GM12875 (cell line): ENCODE results near the gene PPP1R12B.

Experiments
- H3K4me3 ChIP-seq: one replicate; pipeline ENCODE4 v1.5.1; 2011; ENCODE audit warnings: low read depth, low read length, control low read depth
- TF ChIP-seq, protein P1 (sequence below): IDR thresholded peaks from 2 replicates; pipeline ENCODE4 v1.5.1; 2011; ENCODE audit warnings: low read depth, mild to moderate bottlenecking, control low read depth, inconsistent platforms, low read length, moderate library complexity, borderline replicate concordance; ENCODE audit not compliant: insufficient read depth

PPP1R12B gene

GRCh38 chr1:202310746-202311145 is 37.8 kb upstream of the PPP1R12B start:
- TF ChIP-seq, protein P1, sequence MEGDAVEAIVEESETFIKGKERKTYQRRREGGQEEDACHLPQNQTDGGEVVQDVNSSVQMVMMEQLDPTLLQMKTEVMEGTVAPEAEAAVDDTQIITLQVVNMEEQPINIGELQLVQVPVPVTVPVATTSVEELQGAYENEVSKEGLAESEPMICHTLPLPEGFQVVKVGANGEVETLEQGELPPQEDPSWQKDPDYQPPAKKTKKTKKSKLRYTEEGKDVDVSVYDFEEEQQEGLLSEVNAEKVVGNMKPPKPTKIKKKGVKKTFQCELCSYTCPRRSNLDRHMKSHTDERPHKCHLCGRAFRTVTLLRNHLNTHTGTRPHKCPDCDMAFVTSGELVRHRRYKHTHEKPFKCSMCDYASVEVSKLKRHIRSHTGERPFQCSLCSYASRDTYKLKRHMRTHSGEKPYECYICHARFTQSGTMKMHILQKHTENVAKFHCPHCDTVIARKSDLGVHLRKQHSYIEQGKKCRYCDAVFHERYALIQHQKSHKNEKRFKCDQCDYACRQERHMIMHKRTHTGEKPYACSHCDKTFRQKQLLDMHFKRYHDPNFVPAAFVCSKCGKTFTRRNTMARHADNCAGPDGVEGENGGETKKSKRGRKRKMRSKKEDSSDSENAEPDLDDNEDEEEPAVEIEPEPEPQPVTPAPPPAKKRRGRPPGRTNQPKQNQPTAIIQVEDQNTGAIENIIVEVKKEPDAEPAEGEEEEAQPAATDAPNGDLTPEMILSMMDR = no peak
- no peak overlapping the region for H3K4me3 ChIP-seq

- TF ChIP-seq, protein P1 = no peak
- no peak overlapping the region for H3K4me3 ChIP-seq
Observed at GRCh38 chr1:202311875-202312635, 36.4 kb upstream of the PPP1R12B start.

DNA sequence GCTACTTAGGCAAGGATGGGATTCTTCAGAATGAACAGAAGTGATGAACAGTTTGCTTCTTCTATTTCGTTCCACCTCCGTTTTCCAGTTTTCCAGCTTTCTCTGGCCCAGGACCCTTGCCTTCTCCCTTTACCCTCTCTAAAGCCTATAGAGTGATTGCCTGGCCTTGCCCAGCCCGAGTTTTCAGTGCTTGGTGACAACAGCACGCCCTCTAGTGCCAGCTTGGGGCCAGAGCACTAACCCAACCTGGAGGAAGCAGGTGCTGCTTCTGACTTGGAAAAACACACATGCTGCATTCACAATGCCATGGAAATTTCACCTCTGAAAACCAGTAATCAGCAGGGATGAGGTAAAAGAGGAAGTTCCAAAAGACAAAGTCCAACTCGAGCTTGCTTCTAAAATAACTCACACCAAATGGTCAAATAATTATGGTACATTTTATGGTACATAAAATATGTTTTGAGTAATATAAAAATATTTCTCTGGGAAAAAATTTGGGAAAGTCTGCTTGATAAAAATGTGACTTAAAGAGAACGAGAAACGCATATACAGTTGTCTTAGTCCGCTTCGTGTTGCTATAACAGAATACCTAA is 32.8 kb upstream of the PPP1R12B start:
- no peak overlapping the region for H3K4me3 ChIP-seq
- TF ChIP-seq, protein P1 = peak; percentile 95

DNA sequence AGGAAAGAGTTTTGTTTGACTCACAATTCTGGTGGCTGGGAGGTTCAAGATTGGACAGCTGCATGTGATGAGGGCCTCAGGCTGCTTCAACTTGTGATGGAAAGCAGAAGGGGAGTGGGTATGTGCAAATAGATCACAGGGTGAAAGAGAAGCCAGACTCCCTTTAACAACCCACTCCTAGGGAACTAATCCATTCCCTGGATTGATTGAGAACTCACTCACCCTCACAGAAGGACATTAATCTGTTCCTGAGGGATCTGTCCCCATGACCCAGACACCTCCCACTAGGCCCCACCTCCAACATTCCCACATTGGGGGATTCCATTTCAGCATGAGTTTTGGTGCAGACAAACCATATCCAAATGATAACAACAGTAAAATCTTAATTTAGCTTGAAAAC is 32.3 kb upstream of the PPP1R12B start:
- TF ChIP-seq, protein P1 = no peak
- H3K4me3 ChIP-seq = no peak overlapping the region

DNA sequence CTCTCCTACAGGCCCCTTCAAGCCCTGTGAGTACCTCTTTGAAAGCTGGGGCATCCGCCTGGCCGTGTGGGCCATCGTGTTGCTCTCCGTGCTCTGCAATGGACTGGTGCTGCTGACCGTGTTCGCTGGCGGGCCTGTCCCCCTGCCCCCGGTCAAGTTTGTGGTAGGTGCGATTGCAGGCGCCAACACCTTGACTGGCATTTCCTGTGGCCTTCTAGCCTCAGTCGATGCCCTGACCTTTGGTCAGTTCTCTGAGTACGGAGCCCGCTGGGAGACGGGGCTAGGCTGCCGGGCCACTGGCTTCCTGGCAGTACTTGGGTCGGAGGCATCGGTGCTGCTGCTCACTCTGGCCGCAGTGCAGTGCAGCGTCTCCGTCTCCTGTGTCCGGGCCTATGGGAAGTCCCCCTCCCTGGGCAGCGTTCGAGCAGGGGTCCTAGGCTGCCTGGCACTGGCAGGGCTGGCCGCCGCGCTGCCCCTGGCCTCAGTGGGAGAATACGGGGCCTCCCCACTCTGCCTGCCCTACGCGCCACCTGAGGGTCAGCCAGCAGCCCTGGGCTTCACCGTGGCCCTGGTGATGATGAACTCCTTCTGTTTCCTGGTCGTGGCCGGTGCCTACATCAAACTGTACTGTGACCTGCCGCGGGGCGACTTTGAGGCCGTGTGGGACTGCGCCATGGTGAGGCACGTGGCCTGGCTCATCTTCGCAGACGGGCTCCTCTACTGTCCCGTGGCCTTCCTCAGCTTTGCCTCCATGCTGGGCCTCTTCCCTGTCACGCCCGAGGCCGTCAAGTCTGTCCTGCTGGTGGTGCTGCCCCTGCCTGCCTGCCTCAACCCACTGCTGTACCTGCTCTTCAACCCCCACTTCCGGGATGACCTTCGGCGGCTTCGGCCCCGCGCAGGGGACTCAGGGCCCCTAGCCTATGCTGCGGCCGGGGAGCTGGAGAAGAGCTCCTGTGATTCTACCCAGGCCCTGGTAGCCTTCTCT is 30.3 kb upstream of the PPP1R12B start:
- TF ChIP-seq, protein P1 = no peak
- H3K4me3 ChIP-seq = no peak overlapping the region

GRCh38 chr1:202319381-202320080 is 29.0 kb upstream of the PPP1R12B start:
- TF ChIP-seq, protein P1 = no peak
- no peak overlapping the region for H3K4me3 ChIP-seq
